Tibial artery (tissue), 4 donors: ENCODE measurements around the gene ARMC2.
"Not testable (repeated sequence)": the region's sequence is repeated elsewhere in the genome, so short reads cannot be mapped to it uniquely, and the experiment has no call there.

Experiments
- DNase-seq, 2 donors: peaks; one replicate each; pipeline ENCODE4 v3.0.0-alpha.2; 2019
- H3K27ac ChIP-seq, 2 donors: fragments of 200-600 bp; sonication (generic) in 1 of 2; 1 replicate in 1 of 2; 2 replicates in 1 of 2; pipeline ENCODE4 v1.5.1; 2018 to 2019; ENCODE audit warnings: mild to moderate bottlenecking in 1 of 2
- H3K27me3 ChIP-seq, 2 donors: fragments of 200-600 bp; sonication (generic) in 1 of 2; one replicate each; pipeline versions ENCODE4 v1.5.1 to v1.6.0; 2016 to 2019
- H3K36me3 ChIP-seq, 3 donors: fragments of 200-600 bp; sonication (generic) in 2 of 3; one replicate each; pipeline ENCODE4 v1.5.1; 2016 to 2019; ENCODE audit warnings: mild to moderate bottlenecking in 2 of 3
- H3K4me1 ChIP-seq, 4 donors: fragments of 200-600 bp; sonication (generic) in 2 of 4; 1 replicate in 3 of 4; 2 replicates in 1 of 4; pipeline ENCODE4 v1.5.1; 2016 to 2019
- H3K4me3 ChIP-seq, 2 donors: fragments of 200-600 bp; sonication (generic) in 1 of 2; 1 replicate in 1 of 2; 2 replicates in 1 of 2; pipeline ENCODE4 v1.5.1; 2018 to 2019; ENCODE audit warnings: mild to moderate bottlenecking in 2 of 2
- H3K9me3 ChIP-seq, 3 donors: fragments of 200-600 bp; sonication (generic) in 1 of 3; one replicate each; pipeline ENCODE4 v1.5.1; 2016 to 2019
- CTCF ChIP-seq, 2 experiments: fragments of 200-600 bp in 1 of 2; fragments of 450-650 bp in 1 of 2; IDR thresholded peaks; one replicate each; pipeline ENCODE4 v1.5.1; 2017 to 2019; ENCODE audit warnings: antibody characterized with exemption in 2 of 2, mild to moderate bottlenecking in 1 of 2, moderate library complexity in 1 of 2
- intact Hi-C: fragments of 100-400 bp; cut with DNase I; formaldehyde crosslinking; loops from one replicate; pipeline ENCODE4 v1.15.0; 2023; ENCODE audit warnings: low total_unique reads

Gene ARMC2

GRCh38 chr6:108966251-108966650 lies 118.0 kb downstream of the ARMC2 start:
- intact Hi-C loops = no loop called here
- Histone ChIP-seq H3K27ac (no peak overlapping the region), H3K9me3 (no peaks in the 10 kb centered on the region), H3K4me3 (no peak overlapping the region), H3K4me1 (peaks cover 0 to 4% (median 0%) of the 10 kb centered on the region in 4 donors), H3K36me3 (no peaks in the 10 kb centered on the region), H3K27me3 (no peaks in the 10 kb centered on the region)
- no peak for DNase-seq
- no peak for TF ChIP-seq CTCF (IDR thresholded peaks at IDR 0.05)

- no peaks in the 10 kb centered on the region for H3K36me3 ChIP-seq
- DNase-seq = no peak
- H3K4me1 ChIP-seq = peaks cover 0 to 9% (median 0%) of the 10 kb centered on the region in 4 donors
- H3K27ac ChIP-seq = no peak overlapping the region
- intact Hi-C loops = no loop called here
- no peaks in the 10 kb centered on the region for H3K27me3 ChIP-seq
- H3K9me3 ChIP-seq = no peaks in the 10 kb centered on the region
- no peak overlapping the region for H3K4me3 ChIP-seq
- no peak for TF ChIP-seq CTCF (IDR thresholded peaks at IDR 0.05)
These were observed 118.9 kb downstream of the ARMC2 start for GRCh38 chr6:108966855-108967755.

GRCh38 chr6:108968325-108969316 lies 120.4 kb downstream of the ARMC2 start:
- H3K36me3 ChIP-seq = no peaks in the 10 kb centered on the region
- no peak overlapping the region for H3K4me3 ChIP-seq
- intact Hi-C loops = no loop called here
- no peaks in the 10 kb centered on the region for H3K27me3 ChIP-seq
- no peaks in the 10 kb centered on the region for H3K9me3 ChIP-seq
- peaks cover 0 to 9% (median 0%) of the 10 kb centered on the region in 4 donors for H3K4me1 ChIP-seq
- H3K27ac ChIP-seq = no peak overlapping the region
- DNase-seq = no peak
- no peak for TF ChIP-seq CTCF (IDR thresholded peaks at IDR 0.05)

GRCh38 chr6:108969776-108970175 lies 121.6 kb downstream of the ARMC2 start:
- intact Hi-C loops = no loop called here
- TF ChIP-seq CTCF (IDR thresholded peaks at IDR 0.05) = no peak
- no peak for DNase-seq
- no peak overlapping the region for H3K27ac ChIP-seq
- peaks cover 0 to 9% (median 0%) of the 10 kb centered on the region in 4 donors for H3K4me1 ChIP-seq
- H3K36me3 ChIP-seq = no peaks in the 10 kb centered on the region
- no peak overlapping the region for H3K4me3 ChIP-seq
- H3K27me3 ChIP-seq = no peaks in the 10 kb centered on the region
- H3K9me3 ChIP-seq = no peaks in the 10 kb centered on the region

- Histone ChIP-seq H3K27me3 (no peaks in the 10 kb centered on the region), H3K4me1 (peaks cover 0 to 5% (median 0%) of the 10 kb centered on the region in 4 donors), H3K9me3 (peaks cover 0 to 18% (median 0%) of the 10 kb centered on the region in 3 donors), H3K4me3 (no peak overlapping the region), H3K36me3 (no peaks in the 10 kb centered on the region), H3K27ac (no peak overlapping the region)
- intact Hi-C loops = no loop called here
- no peak for DNase-seq
- no peak for TF ChIP-seq CTCF (IDR thresholded peaks at IDR 0.05)
These were observed 126.0 kb downstream of the ARMC2 start for GRCh38 chr6:108974201-108974600.

GRCh38 chr6:108978638-108979037 lies 130.4 kb downstream of the ARMC2 start:
- H3K4me1 ChIP-seq, H3K4me3 ChIP-seq, DNase-seq, intact Hi-C loops, H3K27me3 ChIP-seq, H3K27ac ChIP-seq, H3K36me3 ChIP-seq: not testable (repeated sequence)
- H3K9me3 ChIP-seq = peaks cover 0 to 35% (median 0%) of the 10 kb centered on the region in 3 donors
